DMS114 treated with DMSO at 0.1 percent for 48 hours (cell line): ENCODE measurements around the gene SPDYE6.
"Not testable (repeated sequence)": the region's sequence is repeated elsewhere in the genome, so short reads cannot be mapped to it uniquely, and the experiment has no call there.

Experiments
- DNase-seq: peaks from one replicate; lab custom pipeline; 2025; ENCODE audit not compliant: unreplicated experiment; lab: John Stamatoyannopoulos, UW

Gene SPDYE6

GRCh38 chr7:102356344-102356743 lies at the start of gene SPDYE6:
SPDYE6 (minus strand) TSS chr7:102356444; CDS start chr7:102356023, 421 bp downstream.
- DNase-seq, result not testable (repeated sequence)

- not testable (repeated sequence) for DNase-seq
Measured at GRCh38 chr7:102404862-102405188, 48.6 kb upstream of the SPDYE6 start.

- DNase-seq, result no peak
Measured at GRCh38 chr7:102404005-102404861, 48.0 kb upstream of the SPDYE6 start.

- DNase-seq, result no peak
Measured at GRCh38 chr7:102403563-102403962, 47.3 kb upstream of the SPDYE6 start.

- DNase-seq, result no peak
Measured at GRCh38 chr7:102400360-102400759, 44.1 kb upstream of the SPDYE6 start.

- DNase-seq, result no peak
Measured at GRCh38 chr7:102398543-102398942, 42.3 kb upstream of the SPDYE6 start.

GRCh38 chr7:102396710-102397019 lies 40.4 kb upstream of the SPDYE6 start:
- no peak for DNase-seq

GRCh38 chr7:102395873-102396709 lies 39.8 kb upstream of the SPDYE6 start, which contains the start of gene PRKRIP1:
PRKRIP1 (plus strand) TSS chr7:102396363; CDS start chr7:102396412, 49 bp downstream.
- DNase-seq, result peak; percentile 81

- no peak for DNase-seq
Measured at GRCh38 chr7:102395592-102395872, 39.3 kb upstream of the SPDYE6 start.

- DNase-seq, result no peak
Measured at GRCh38 chr7:102393467-102393866, 37.2 kb upstream of the SPDYE6 start.

- DNase-seq, result no peak
Measured at GRCh38 chr7:102392330-102392729, 36.1 kb upstream of the SPDYE6 start.

GRCh38 chr7:102390697-102391484 lies 34.6 kb upstream of the SPDYE6 start:
- peak; percentile 63 for DNase-seq

- no peak for DNase-seq
Measured at GRCh38 chr7:102389810-102390209, 33.6 kb upstream of the SPDYE6 start.

- DNase-seq, result no peak
Measured at GRCh38 chr7:102387064-102387463, 30.8 kb upstream of the SPDYE6 start.

- not testable (repeated sequence) for DNase-seq
Measured at GRCh38 chr7:102381696-102382425, 25.6 kb upstream of the SPDYE6 start.

- not testable (repeated sequence) for DNase-seq
Measured at GRCh38 chr7:102380837-102381236, 24.6 kb upstream of the SPDYE6 start.

GRCh38 chr7:102376964-102377466 lies 20.8 kb upstream of the SPDYE6 start:
- DNase-seq, result no peak

- not testable (repeated sequence) for DNase-seq
Measured at GRCh38 chr7:102372796-102373195, 16.6 kb upstream of the SPDYE6 start.

- DNase-seq, result not testable (repeated sequence)
Measured at GRCh38 chr7:102370038-102370437, 13.8 kb upstream of the SPDYE6 start.

- DNase-seq, result not testable (repeated sequence)
Measured at GRCh38 chr7:102365390-102365789, 9.1 kb upstream of the SPDYE6 start.
